Progenitor cell of endocrine pancreas (in vitro differentiated cells): Measurements from ENCODE around the gene MCAM. TPM values are rescaled to one million over a fixed set of nuclear protein-coding genes. Genes with fewer than 3 reads are reported as not detected.

Source experiments
- DNase-seq: peaks from one replicate; pipeline ENCODE4 v3.0.0; 2021; ENCODE audit warnings: low spot score; ENCODE audit not compliant: unreplicated experiment
- H3K27ac Mint-ChIP-seq: 2 replicates; pipeline ENCODE4 v1.8.0; 2021; ENCODE audit warnings: mild to moderate bottlenecking, moderate library complexity, mixed read lengths
- H3K27me3 Mint-ChIP-seq: 2 replicates; pipeline ENCODE4 v1.8.0; 2021; ENCODE audit warnings: mixed read lengths
- H3K36me3 Mint-ChIP-seq: 2 replicates; pipeline ENCODE4 v1.8.0; 2022; ENCODE audit warnings: mixed read lengths; ENCODE audit not compliant: insufficient read depth
- H3K4me1 Mint-ChIP-seq: 2 replicates; pipeline ENCODE4 v1.8.0; 2021; ENCODE audit warnings: low read depth, mixed read lengths
- H3K4me3 Mint-ChIP-seq: 2 replicates; pipeline ENCODE4 v1.8.0; 2021; ENCODE audit warnings: low read depth, mild to moderate bottlenecking, moderate library complexity, mixed read lengths
- H3K9me3 Mint-ChIP-seq: 2 replicates; pipeline ENCODE4 v1.8.0; 2021; ENCODE audit warnings: low read depth, mixed read lengths
- total RNA-seq: library from RNA; stranded (reverse); gene quantifications from 2 replicates; pipeline ENCODE4 v1.2.1, GENCODE V29; 2021
- TF ChIP-seq, protein P1 (sequence below): fragments of 200-600 bp; sonication (generic); IDR thresholded peaks from one replicate; pipeline ENCODE4 v1.5.0; 2021; ENCODE audit warnings: antibody characterized with exemption, mild to moderate bottlenecking; ENCODE audit not compliant: unreplicated experiment

MCAM gene
- total RNA-seq, 1 donor from 2014 or later: 12.7 TPM

DNA sequence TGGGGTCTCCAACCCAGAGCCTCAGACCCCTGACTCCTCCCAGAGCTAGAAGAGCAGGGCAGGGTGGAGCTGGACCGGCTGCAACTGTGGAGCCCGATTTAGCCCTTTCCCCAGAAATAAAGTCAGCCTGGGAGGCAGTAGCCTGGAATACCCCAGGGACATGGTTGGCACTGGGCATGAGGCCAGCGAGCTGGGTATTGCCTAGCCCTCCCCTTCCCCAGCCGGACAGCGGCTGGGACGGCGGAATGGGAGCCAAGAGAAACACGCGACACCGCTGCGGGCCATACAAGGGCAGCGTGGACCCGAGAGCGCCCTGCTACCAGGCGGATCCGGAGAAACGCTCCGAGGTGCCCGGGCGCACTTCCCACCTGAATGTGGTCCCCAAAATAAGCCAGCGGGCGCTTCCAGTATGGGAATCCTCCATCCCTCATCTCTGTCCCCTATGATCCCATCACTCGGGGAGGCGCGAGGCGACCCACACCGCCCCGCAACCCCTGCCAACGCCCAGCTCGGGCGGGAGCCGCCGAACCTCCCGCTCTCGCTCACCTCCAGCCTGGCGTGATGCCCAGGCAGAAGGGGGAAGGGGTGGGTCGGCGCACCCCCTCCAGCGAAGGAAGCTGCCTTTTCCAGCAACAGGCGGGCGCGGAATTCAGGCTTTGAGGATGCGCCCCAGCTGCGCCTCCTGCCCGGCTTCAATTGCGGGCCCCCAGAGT, 758 bp downstream of the MCAM start:
- DNase-seq: no peak
- Mint-ChIP-seq H3K27ac (no peak overlapping the region), H3K4me3 (peak overlapping the region; percentile 61)

DNA sequence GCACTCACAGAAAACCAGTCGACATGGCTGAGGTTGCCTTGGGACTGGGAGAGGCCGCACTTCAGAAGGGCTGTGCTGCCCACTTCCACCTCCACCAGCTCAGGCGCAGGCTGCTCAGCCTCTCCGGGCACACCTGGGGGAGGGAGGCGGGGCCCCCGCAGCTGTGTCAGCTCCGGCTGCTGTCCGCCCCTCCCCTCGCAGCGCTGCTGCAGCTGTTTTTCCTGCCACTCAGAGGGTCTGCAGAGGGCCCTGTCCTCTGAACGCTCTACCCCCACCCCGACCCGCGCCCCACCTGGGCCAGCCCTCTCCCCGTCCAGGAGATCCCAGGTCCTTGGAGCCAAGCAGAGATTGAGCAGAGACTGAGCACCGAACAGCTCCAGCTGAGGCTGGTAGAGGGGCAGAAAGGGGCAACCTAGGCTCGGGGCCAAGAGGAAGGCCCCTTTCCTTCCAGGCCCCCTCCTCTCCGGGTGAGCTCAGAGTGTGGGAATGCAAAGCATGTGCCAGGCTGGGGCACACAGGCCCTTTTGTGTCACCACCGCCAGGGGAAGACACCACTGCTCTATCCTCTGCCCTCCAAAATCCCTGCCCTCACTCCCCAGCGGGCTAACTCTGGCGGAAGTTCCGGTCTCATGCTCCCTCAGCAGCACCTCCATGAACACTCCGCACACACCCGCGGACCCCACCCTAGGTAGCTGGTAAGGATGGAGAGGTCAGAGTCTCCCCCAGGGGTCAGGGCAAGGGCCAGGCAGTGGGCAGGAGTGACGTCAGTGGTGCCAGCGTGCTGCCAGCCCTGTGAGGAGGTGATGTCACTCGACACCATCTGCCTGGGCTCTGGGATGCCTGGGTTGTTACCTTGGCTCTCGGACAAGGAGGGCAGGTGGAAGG, 1.6 kb downstream of the MCAM start:
- H3K4me1 Mint-ChIP-seq: peaks cover 20% of the 10 kb centered on the region
- DNase-seq: no peak
- no peaks in the 10 kb centered on the region for H3K9me3 Mint-ChIP-seq
- TF ChIP-seq, protein P1, sequence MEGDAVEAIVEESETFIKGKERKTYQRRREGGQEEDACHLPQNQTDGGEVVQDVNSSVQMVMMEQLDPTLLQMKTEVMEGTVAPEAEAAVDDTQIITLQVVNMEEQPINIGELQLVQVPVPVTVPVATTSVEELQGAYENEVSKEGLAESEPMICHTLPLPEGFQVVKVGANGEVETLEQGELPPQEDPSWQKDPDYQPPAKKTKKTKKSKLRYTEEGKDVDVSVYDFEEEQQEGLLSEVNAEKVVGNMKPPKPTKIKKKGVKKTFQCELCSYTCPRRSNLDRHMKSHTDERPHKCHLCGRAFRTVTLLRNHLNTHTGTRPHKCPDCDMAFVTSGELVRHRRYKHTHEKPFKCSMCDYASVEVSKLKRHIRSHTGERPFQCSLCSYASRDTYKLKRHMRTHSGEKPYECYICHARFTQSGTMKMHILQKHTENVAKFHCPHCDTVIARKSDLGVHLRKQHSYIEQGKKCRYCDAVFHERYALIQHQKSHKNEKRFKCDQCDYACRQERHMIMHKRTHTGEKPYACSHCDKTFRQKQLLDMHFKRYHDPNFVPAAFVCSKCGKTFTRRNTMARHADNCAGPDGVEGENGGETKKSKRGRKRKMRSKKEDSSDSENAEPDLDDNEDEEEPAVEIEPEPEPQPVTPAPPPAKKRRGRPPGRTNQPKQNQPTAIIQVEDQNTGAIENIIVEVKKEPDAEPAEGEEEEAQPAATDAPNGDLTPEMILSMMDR: no peak
- peak overlapping the region; percentile 61 for H3K4me3 Mint-ChIP-seq
- H3K27me3 Mint-ChIP-seq: peaks cover 41% of the 10 kb centered on the region
- no peak overlapping the region for H3K27ac Mint-ChIP-seq
- H3K36me3 Mint-ChIP-seq: peaks cover 1% of the 10 kb centered on the region

More for the DNA sequence above, 758 bp downstream of the MCAM start:
- no peaks in the 10 kb centered on the region for H3K9me3 Mint-ChIP-seq
- peaks cover 20% of the 10 kb centered on the region for H3K4me1 Mint-ChIP-seq
- H3K27me3 Mint-ChIP-seq: peaks cover 41% of the 10 kb centered on the region
- peaks cover 1% of the 10 kb centered on the region for H3K36me3 Mint-ChIP-seq
- TF ChIP-seq, protein P1: no peak

DNA sequence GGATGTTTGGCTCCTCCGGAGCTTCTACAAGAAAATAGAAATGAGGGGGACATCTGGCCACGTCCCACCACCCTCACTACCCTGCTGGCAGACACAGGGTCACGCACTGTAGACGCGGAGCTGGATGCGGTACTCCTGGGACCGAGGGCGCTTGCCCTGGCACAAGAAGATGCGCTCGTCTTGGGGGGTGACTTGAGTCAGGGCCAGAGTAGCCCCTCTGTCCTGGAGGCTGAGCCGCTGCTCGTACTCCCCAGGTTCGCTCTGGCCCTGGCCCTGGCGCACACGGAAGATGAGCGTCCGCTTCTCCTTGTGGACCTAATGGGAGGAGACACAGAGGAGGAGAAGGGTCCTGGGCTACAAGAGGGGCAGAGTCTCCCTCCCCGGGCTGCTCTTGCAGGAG, 2.2 kb downstream of the MCAM start:
- TF ChIP-seq, protein P1: no peak
- H3K4me1 Mint-ChIP-seq: peaks cover 17% of the 10 kb centered on the region
- no peak overlapping the region for H3K27ac Mint-ChIP-seq
- DNase-seq: no peak
- H3K4me3 Mint-ChIP-seq: peak overlapping the region; percentile 21
- no peaks in the 10 kb centered on the region for H3K9me3 Mint-ChIP-seq
- peaks cover 38% of the 10 kb centered on the region for H3K27me3 Mint-ChIP-seq
- H3K36me3 Mint-ChIP-seq: peaks cover 1% of the 10 kb centered on the region

DNA sequence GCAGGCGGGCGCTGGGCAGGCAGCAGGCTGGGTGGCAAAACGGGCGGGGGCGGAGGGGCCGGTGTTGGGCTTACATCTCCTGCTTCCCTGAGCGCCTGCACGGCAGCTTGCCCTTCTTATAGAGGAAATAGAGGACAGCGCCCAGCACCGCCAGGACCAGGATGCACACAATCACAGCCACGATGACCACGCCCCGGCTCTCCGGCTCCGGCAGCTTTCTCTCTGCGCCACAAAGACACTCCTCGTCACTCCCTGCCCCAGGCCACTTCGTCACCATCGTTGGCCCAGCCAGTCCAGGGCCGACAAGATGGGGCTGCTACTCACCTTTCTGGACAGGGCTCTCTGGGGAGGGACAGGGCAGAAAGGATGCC, 6.3 kb downstream of the MCAM start:
- H3K4me3 Mint-ChIP-seq: no peak overlapping the region
- peaks cover 15% of the 10 kb centered on the region for H3K27me3 Mint-ChIP-seq
- TF ChIP-seq, protein P1: no peak
- no peak for DNase-seq
- peaks cover 1% of the 10 kb centered on the region for H3K36me3 Mint-ChIP-seq
- H3K27ac Mint-ChIP-seq: no peak overlapping the region
- H3K4me1 Mint-ChIP-seq: peaks cover 4% of the 10 kb centered on the region
- no peaks in the 10 kb centered on the region for H3K9me3 Mint-ChIP-seq

DNA sequence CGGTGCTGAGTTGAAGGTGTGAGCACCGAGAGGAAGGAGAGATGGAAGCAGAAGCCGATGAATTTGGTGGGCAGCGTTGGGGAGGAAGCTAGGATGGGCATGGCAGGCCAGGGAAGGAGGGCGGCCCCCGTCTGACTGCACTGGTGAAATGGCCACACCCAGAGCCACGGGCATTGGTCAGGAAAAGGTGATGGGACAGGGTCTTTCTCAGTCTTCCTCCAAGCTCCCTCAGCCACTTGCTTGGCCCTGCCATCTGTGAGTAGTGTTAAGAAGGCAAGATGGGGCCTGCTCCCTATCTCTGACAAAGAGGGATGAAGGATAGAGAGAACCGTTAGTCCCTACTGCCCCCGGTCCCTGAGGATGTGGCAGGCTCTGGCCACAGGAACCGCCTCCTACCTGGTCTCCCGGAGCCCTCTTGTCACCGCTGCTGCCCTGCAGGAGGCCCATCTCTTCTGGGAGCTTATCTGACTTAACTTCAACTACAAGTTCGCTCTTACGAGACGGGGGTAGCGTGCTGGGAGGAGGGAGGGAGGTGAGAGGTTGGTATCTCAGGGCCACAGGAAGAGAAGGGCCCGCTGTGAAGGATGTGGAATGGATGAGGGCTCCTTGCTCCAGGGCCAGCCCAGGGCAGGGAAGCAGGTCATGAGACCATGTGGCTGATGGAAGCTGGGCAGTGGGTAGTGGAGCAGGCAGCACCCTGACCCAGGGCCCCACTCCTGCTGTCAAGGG, 6.8 kb downstream of the MCAM start:
- no peaks in the 10 kb centered on the region for H3K9me3 Mint-ChIP-seq
- H3K27ac Mint-ChIP-seq: no peak overlapping the region
- peaks cover 3% of the 10 kb centered on the region for H3K36me3 Mint-ChIP-seq

More for the DNA sequence above, 6.8 kb downstream of the MCAM start:
- no peak for DNase-seq
- TF ChIP-seq, protein P1: no peak
- H3K4me3 Mint-ChIP-seq: no peak overlapping the region
- H3K4me1 Mint-ChIP-seq: no peaks in the 10 kb centered on the region
- H3K27me3 Mint-ChIP-seq: peaks cover 10% of the 10 kb centered on the region
